ENCODE results near the gene RBM39.
"Not testable (repeated sequence)": the region's sequence is repeated elsewhere in the genome, so short reads cannot be mapped to it uniquely, and the experiment has no call there.

DNA sequence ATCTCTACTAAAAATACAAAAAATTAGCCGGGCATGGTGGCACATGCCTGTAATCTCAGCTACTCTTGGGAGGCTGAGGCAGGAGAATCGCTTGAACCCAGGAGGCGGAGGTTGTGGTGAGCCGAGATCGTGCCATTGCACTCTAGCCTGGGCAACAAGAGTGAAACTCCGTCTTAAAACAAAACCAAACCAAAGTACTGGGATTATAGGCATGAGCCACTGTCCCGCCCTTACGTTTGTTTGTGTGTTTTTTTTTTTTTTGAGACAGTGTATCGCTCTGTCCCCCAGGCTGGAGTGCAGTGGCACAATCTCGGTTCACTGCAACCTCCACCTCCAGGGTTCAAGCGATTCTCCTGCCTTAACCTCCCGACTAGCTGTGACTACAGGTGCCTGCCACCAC lies 41.8 kb upstream of the RBM39 start:
- TF ChIP-seq, protein P1, sequence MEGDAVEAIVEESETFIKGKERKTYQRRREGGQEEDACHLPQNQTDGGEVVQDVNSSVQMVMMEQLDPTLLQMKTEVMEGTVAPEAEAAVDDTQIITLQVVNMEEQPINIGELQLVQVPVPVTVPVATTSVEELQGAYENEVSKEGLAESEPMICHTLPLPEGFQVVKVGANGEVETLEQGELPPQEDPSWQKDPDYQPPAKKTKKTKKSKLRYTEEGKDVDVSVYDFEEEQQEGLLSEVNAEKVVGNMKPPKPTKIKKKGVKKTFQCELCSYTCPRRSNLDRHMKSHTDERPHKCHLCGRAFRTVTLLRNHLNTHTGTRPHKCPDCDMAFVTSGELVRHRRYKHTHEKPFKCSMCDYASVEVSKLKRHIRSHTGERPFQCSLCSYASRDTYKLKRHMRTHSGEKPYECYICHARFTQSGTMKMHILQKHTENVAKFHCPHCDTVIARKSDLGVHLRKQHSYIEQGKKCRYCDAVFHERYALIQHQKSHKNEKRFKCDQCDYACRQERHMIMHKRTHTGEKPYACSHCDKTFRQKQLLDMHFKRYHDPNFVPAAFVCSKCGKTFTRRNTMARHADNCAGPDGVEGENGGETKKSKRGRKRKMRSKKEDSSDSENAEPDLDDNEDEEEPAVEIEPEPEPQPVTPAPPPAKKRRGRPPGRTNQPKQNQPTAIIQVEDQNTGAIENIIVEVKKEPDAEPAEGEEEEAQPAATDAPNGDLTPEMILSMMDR (IDR thresholded peaks at IDR 0.05) = not testable (repeated sequence)
- TF ChIP-seq EP300 (IDR thresholded peaks at IDR 0.05) = not testable (repeated sequence)
